Activated CD4-positive, alpha-beta T cell treated with anti-CD3 and anti-CD28 coated beads for 1 hour (primary cell): ENCODE measurements around the gene GABPA.

Experiments used
- DNase-seq: peaks from one replicate; pipeline ENCODE4 v3.0.0-alpha.2; 2020

Gene GABPA

GRCh38 chr21:25813917-25814316 lies 79.1 kb downstream of the GABPA start:
- no peak for DNase-seq

DNA sequence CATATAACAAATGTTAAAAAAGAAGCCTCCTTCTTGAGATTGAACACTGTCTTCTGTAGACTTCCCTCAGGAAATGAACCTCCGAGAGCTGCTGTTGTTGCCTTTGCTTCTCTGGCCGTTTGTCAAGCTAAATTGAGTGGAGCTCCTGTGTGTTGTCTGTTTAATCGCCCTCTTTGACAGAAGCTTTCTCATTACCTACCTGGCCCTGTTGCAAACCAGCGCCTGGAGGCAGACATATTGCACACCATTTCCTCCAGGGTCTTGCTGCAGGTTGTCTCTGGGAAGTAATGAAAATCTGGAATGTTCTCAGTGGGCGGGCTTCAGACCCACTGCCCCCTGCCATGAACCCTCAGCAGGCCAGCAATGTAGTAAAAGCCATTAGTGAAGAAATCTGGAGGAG lies 83.3 kb downstream of the GABPA start:
- no peak for DNase-seq

GRCh38 chr21:25818551-25818950 lies 83.8 kb downstream of the GABPA start:
- DNase-seq: no peak
